ENCODE measurements around the gene AKAP9.
"Not testable (repeated sequence)": the region's sequence is repeated elsewhere in the genome, so short reads cannot be mapped to it uniquely, and the experiment has no call there.

Gene AKAP9

GRCh38 chr7:92076509-92076908 lies 135.8 kb downstream of the AKAP9 start:
- H3K79me2 ChIP-seq (ENCODE audit: insufficient read depth, low read depth) = no peaks in the 10 kb centered on the region
- no peaks in the 10 kb centered on the region; the same call in 1 of the 2 replicates for H3K36me3 ChIP-seq (ENCODE audit: insufficient read depth)
- no peak overlapping the region for H3K4me2 ChIP-seq
- no peak overlapping the region for H3K27ac ChIP-seq
- no peaks in the 10 kb centered on the region for H3K27me3 ChIP-seq (ENCODE audit: insufficient read depth, low read depth)
- no peak overlapping the region for H2AFZ ChIP-seq (ENCODE audit: low read depth)
- H3K9ac ChIP-seq = no peak overlapping the region
- H3K4me1 ChIP-seq (ENCODE audit: low read depth, poor library complexity, severe bottlenecking) = peaks cover 19% of the 10 kb centered on the region
- TF ChIP-seq, protein P1, sequence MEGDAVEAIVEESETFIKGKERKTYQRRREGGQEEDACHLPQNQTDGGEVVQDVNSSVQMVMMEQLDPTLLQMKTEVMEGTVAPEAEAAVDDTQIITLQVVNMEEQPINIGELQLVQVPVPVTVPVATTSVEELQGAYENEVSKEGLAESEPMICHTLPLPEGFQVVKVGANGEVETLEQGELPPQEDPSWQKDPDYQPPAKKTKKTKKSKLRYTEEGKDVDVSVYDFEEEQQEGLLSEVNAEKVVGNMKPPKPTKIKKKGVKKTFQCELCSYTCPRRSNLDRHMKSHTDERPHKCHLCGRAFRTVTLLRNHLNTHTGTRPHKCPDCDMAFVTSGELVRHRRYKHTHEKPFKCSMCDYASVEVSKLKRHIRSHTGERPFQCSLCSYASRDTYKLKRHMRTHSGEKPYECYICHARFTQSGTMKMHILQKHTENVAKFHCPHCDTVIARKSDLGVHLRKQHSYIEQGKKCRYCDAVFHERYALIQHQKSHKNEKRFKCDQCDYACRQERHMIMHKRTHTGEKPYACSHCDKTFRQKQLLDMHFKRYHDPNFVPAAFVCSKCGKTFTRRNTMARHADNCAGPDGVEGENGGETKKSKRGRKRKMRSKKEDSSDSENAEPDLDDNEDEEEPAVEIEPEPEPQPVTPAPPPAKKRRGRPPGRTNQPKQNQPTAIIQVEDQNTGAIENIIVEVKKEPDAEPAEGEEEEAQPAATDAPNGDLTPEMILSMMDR (conservative IDR thresholded peaks at IDR 0.05; ENCODE audit: low read depth, low read length) = no peak
- H3K4me3 ChIP-seq (IDR thresholded peaks at IDR 0.05; ENCODE audit: insufficient read depth, low read depth, low read length) = no peak overlapping the region
- no peaks in the 10 kb centered on the region for H4K20me1 ChIP-seq (ENCODE audit: insufficient read depth)

DNA sequence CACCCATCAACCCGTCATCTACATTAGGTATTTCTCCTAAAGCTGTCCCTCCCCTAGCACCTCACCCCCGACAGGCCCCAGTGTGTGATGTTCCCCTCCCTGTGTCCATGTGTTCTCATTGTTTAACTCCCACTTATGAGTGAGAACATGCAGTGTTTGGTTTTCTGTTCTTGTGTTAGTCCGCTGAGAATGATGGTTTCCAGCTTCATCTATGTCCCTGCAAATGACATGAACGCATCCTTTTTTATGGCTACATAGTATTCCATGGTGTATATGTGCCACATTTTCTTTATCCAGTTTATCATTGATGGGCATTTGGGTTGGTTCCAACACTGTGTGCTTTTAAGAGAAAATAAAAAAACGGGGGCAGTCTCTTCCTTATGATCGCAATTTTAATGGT lies 143.3 kb downstream of the AKAP9 start:
- peaks cover 20% of the 10 kb centered on the region; the same call in 1 of the 2 replicates for H3K36me3 ChIP-seq (ENCODE audit: insufficient read depth)
- H3K27me3 ChIP-seq (ENCODE audit: insufficient read depth, low read depth); H3K4me3 ChIP-seq (IDR thresholded peaks at IDR 0.05; ENCODE audit: insufficient read depth, low read depth, low read length); H3K79me2 ChIP-seq (ENCODE audit: insufficient read depth, low read depth); H3K27ac ChIP-seq; H2AFZ ChIP-seq (ENCODE audit: low read depth); H3K4me1 ChIP-seq (ENCODE audit: low read depth, poor library complexity, severe bottlenecking); H4K20me1 ChIP-seq (ENCODE audit: insufficient read depth); H3K4me2 ChIP-seq; H3K9ac ChIP-seq: not testable (repeated sequence)

GRCh38 chr7:92088266-92088665 lies 147.6 kb downstream of the AKAP9 start:
- peaks cover 22% of the 10 kb centered on the region; the same call in 1 of the 2 replicates for H3K36me3 ChIP-seq (ENCODE audit: insufficient read depth)
- TF ChIP-seq, protein P1 (conservative IDR thresholded peaks at IDR 0.05; ENCODE audit: low read depth, low read length) = no peak
- H3K4me1 ChIP-seq (ENCODE audit: low read depth, poor library complexity, severe bottlenecking) = no peaks in the 10 kb centered on the region

GRCh38 chr7:92092210-92092609 lies 151.5 kb downstream of the AKAP9 start:
- Histone ChIP-seq H4K20me1 (ENCODE audit: insufficient read depth) (no peaks in the 10 kb centered on the region), H3K4me3 (IDR thresholded peaks at IDR 0.05; ENCODE audit: insufficient read depth, low read depth, low read length) (no peak overlapping the region), H3K4me1 (ENCODE audit: low read depth, poor library complexity, severe bottlenecking) (no peaks in the 10 kb centered on the region), H2AFZ (ENCODE audit: low read depth) (no peak overlapping the region), H3K4me2 (no peak overlapping the region), H3K9ac (no peak overlapping the region), H3K79me2 (ENCODE audit: insufficient read depth, low read depth) (no peaks in the 10 kb centered on the region), H3K36me3 (ENCODE audit: insufficient read depth) (peaks cover 13% of the 10 kb centered on the region; the same call in 1 of the 2 replicates), H3K27me3 (ENCODE audit: insufficient read depth, low read depth) (no peaks in the 10 kb centered on the region), H3K27ac (no peak overlapping the region)
- TF ChIP-seq, protein P1 (conservative IDR thresholded peaks at IDR 0.05; ENCODE audit: low read depth, low read length) = no peak

More at GRCh38 chr7:92088266-92088665, 147.6 kb downstream of the AKAP9 start:
- Histone ChIP-seq H3K4me2 (no peak overlapping the region), H2AFZ (ENCODE audit: low read depth) (no peak overlapping the region), H4K20me1 (ENCODE audit: insufficient read depth) (no peaks in the 10 kb centered on the region), H3K4me3 (IDR thresholded peaks at IDR 0.05; ENCODE audit: insufficient read depth, low read depth, low read length) (no peak overlapping the region), H3K9ac (no peak overlapping the region), H3K79me2 (ENCODE audit: insufficient read depth, low read depth) (no peaks in the 10 kb centered on the region), H3K27me3 (ENCODE audit: insufficient read depth, low read depth) (no peaks in the 10 kb centered on the region), H3K27ac (no peak overlapping the region)

DNA sequence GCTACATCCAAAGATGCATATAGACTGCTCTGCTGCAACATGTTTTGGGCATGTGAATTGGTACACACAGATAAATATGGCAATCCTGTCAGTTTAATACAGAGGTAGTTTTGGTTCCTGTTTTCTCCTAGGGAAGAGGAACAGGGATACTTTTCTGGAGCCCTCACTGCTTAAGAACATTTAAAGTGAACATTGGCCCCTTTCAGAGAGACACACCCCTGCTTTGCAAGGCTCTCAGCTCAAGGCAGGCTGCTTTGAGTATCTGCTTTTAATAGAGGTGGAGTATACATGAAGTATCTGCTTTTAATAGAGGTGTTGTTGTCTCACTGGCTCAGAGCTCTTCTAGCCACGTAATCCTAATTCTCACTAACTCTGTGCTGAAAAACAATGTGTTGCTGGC lies 154.7 kb downstream of the AKAP9 start:
- H3K4me1 ChIP-seq (ENCODE audit: low read depth, poor library complexity, severe bottlenecking) = no peaks in the 10 kb centered on the region
- H3K9ac ChIP-seq = no peak overlapping the region
- no peak overlapping the region for H3K27ac ChIP-seq
- H3K79me2 ChIP-seq (ENCODE audit: insufficient read depth, low read depth) = no peaks in the 10 kb centered on the region
- no peak overlapping the region for H3K4me2 ChIP-seq
- H3K27me3 ChIP-seq (ENCODE audit: insufficient read depth, low read depth) = no peaks in the 10 kb centered on the region
- H3K4me3 ChIP-seq (IDR thresholded peaks at IDR 0.05; ENCODE audit: insufficient read depth, low read depth, low read length) = no peak overlapping the region
- peaks cover 5% of the 10 kb centered on the region; the same call in 1 of the 2 replicates for H3K36me3 ChIP-seq (ENCODE audit: insufficient read depth)
- H2AFZ ChIP-seq (ENCODE audit: low read depth) = no peak overlapping the region
- no peaks in the 10 kb centered on the region for H4K20me1 ChIP-seq (ENCODE audit: insufficient read depth)
- TF ChIP-seq, protein P1 (conservative IDR thresholded peaks at IDR 0.05; ENCODE audit: low read depth, low read length) = no peak
